Mucosa of descending colon (tissue), 3 donors: ENCODE measurements around the gene PSAP. TPM values are rescaled to one million over a fixed set of nuclear protein-coding genes. Genes with fewer than 3 reads are reported as not detected.
A peak's percentile ranks its signal among the peaks of the same experiment; 100 is the strongest.

Experiments used
- ATAC-seq: fragments of 200-7000 bp; cut with Tn5 transposase; one replicate; pipeline ENCODE4 v1.9.1; 2020; ENCODE audit warnings: mild to moderate bottlenecking, moderate library complexity
- DNase-seq, 3 donors: peaks; one replicate each; pipeline ENCODE4 v3.0.0-alpha.2; 2020
- H3K36me3 ChIP-seq: fragments of 200-600 bp; one replicate; pipeline ENCODE4 v1.8.0; 2021; ENCODE audit warnings: low read depth, mild to moderate bottlenecking
- H3K4me1 ChIP-seq: fragments of 200-600 bp; one replicate; pipeline ENCODE4 v1.8.0; 2021; ENCODE audit warnings: low read depth, mild to moderate bottlenecking
- H3K4me3 ChIP-seq: fragments of 200-600 bp; one replicate; pipeline ENCODE4 v1.8.0; 2021; ENCODE audit warnings: mild to moderate bottlenecking
- H3K9me3 ChIP-seq: fragments of 200-600 bp; one replicate; pipeline ENCODE4 v1.8.0; 2021; ENCODE audit warnings: mild to moderate bottlenecking
- intact Hi-C, 2 donors: fragments of 100-400 bp; cut with DNase I in 1 of 2; cut with micrococcal nuclease in 1 of 2; formaldehyde crosslinking; loops; one replicate each; pipeline versions ENCODE4 v1.11.0 to v1.11.1; 2022; cut with DNase I, micrococcal nuclease
- microRNA-seq: library from miRNA; unstranded; fragments of <30 nt; microRNA quantifications from one replicate; pipeline ENCODE4, GENCODE V29; 2019
- total RNA-seq, 3 donors: library from RNA; stranded (reverse); fragmentation: NEBNext Ultra II Directional in 2 of 3; extraction: Animal tissue kit (Norgen Biotek cat#: 25700) in 2 of 3; gene quantifications; one replicate each; pipeline versions ENCODE4 v1.2.1 to v1.2.4, GENCODE V29; 2021 to 2023
- TF ChIP-seq, protein P1 (sequence below): fragments of 200-600 bp; IDR thresholded peaks from one replicate; pipeline ENCODE4 v1.8.0; 2022; ENCODE audit warnings: antibody characterized with exemption, mild to moderate bottlenecking
- donor health status: DM: no; HTN: no; CAD: no; lungs with moderate emphysema.
- donor health status: DM: no; HTN: no; CAD: no.
- donor health status: DM: no; HTN: yes; CAD: no.

PSAP gene
- total RNA-seq, 3 donors from 2014 or later: 561 to 810 (median 653) TPM

DNA sequence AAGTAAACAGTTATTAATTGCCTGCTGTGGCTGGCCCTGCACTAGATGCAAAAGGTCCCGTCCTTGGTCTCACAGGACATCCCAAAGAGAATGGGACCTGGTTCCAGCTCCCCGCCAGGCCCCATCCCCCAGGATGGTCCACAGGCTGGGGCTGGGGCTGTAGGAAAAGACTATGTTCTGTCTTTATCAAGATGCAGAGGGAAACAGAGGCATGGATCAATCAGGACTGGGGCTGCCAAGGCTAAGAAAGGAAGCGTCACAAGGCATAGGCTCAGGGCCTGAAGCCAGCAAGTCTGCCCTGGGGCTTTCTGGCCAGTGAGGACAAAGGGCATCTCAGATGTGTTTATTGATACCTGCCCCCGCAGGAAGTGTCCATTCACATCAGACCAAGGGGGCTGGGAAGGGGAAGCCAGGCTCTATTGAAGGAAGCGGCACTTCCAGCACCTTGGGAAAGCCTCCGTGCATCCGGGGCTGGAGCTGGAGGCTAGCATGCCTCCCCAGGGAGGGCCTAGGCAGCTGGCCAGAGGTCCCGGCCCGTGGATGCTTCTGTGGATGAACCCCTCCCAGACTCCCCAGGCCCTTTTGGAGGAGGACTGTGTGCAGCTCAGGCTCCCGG, 83.5 kb downstream of the PSAP start:
- DNase-seq (peak; percentile 66 to 79 (median 72)), ATAC-seq (peak; percentile 41)
- Histone ChIP-seq H3K4me1 (peaks cover 63% of the 10 kb centered on the region), H3K4me3 (no peak overlapping the region), H3K36me3 (no peaks in the 10 kb centered on the region), H3K9me3 (no peaks in the 10 kb centered on the region)
- intact Hi-C loops: loop anchor here in 1 of 2 donors (10.0 kb wide), 1 partner anchor 53 kb away; the partner anchor contains the start of gene C10orf105
- TF ChIP-seq, protein P1, sequence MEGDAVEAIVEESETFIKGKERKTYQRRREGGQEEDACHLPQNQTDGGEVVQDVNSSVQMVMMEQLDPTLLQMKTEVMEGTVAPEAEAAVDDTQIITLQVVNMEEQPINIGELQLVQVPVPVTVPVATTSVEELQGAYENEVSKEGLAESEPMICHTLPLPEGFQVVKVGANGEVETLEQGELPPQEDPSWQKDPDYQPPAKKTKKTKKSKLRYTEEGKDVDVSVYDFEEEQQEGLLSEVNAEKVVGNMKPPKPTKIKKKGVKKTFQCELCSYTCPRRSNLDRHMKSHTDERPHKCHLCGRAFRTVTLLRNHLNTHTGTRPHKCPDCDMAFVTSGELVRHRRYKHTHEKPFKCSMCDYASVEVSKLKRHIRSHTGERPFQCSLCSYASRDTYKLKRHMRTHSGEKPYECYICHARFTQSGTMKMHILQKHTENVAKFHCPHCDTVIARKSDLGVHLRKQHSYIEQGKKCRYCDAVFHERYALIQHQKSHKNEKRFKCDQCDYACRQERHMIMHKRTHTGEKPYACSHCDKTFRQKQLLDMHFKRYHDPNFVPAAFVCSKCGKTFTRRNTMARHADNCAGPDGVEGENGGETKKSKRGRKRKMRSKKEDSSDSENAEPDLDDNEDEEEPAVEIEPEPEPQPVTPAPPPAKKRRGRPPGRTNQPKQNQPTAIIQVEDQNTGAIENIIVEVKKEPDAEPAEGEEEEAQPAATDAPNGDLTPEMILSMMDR: no peak

DNA sequence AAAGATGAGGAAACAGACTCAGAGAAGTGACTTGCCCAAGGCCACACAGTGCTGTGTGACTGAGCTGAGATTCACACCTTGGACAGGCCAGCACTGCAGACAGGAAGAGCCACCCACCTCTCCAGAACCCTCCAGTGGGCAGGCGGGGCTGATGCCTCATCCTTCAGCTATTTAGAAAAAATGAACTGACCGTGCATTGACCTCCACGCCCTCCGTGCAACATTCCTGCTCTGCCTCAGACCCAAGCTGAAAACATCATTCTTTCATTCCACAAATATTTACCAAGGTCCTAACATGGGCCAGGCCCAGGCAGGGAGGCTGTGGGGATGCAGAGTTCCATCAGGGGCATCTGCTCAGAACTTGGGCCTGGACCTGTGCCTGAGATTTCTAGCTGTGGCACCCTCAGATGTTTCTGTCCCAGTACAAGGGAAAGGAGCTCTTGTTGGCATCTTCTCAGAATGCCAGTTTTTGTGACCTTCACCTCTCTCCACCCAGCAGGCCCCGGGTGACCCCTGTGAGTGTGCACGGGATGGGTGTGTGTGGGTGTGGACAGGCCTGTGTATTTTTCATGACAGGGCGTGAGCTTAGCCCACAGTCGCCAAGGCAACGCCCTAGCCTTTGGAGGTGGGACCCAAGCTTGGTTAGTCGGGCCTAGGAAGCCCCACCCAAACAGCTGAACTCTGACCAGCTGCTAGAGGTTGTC, 84.2 kb downstream of the PSAP start:
- no peaks in the 10 kb centered on the region for H3K36me3 ChIP-seq
- H3K4me1 ChIP-seq: peaks cover 58% of the 10 kb centered on the region
- ATAC-seq (peak; percentile 87), DNase-seq (peak; percentile 91 to 95 (median 95))
- H3K9me3 ChIP-seq: no peaks in the 10 kb centered on the region
- no peak overlapping the region for H3K4me3 ChIP-seq
- intact Hi-C loops: loop anchor here in 1 of 2 donors (10.0 kb wide), 1 partner anchor 52 kb away; the partner anchor contains the start of gene C10orf105
- TF ChIP-seq, protein P1: no peak

Small RNA genes within 50 kb of the gene (microRNA-seq; reads per million reads assigned to microRNA genes)
- gene MIR7152: not detected

Other genes starting within 250 kb of the PSAP start
- under 1 TPM in 1 of 3 donors, not detected in 2; 0.10 TPM for gene C10orf105, start 131.5 kb downstream of the PSAP start, total RNA-seq
- 10 to 100 TPM; 48.1 to 71.0 (median 60.7) TPM for gene VSIR, start 77.7 kb downstream of the PSAP start, total RNA-seq
- 10 to 100 TPM in 1 of 3 donors, 1 to 10 TPM in 2; 1.1 to 15.7 (median 3.1) TPM for gene CHST3, start 113.1 kb upstream of the PSAP start, total RNA-seq
- gene SPOCK2, start 237.3 kb upstream of the PSAP start, total RNA-seq: 10 to 100 TPM in 1 of 3 donors, 1 to 10 TPM in 2; 3.1 to 12.3 (median 7.4) TPM